SK-N-SH (cell line): Measurements from ENCODE around the gene CNTNAP2. TPM values are rescaled to one million over a fixed set of nuclear protein-coding genes. Genes with fewer than 3 reads are reported as not detected.

Source experiments
- CTCF ChIA-PET: fragments of 300-600, 350-600 bp; formaldehyde crosslinking; extraction: SDS; loops from one replicate; lab custom pipeline; 2021; lab: Yijun Ruan, JAX
- POLR2A ChIA-PET: fragments of 350-600 bp; sonication (Branson Sonifier 250); formaldehyde crosslinking; extraction: SDS; loops from one replicate; lab custom pipeline; 2020; ENCODE audit warnings: antibody characterized with exemption, inconsistent platforms; lab: Yijun Ruan, JAX
- DNase-seq: peaks from one replicate; pipeline ENCODE4 v3.0.0; 2012
- H2AFZ ChIP-seq: fragments of 200-600 bp; sonication (generic); 2 replicates; pipeline ENCODE4 v1.8.1; 2016; ENCODE audit warnings: antibody characterized with exemption, mild to moderate bottlenecking, low read depth
- H3F3A ChIP-seq: fragments of 200-600 bp; sonication (generic); replicated peaks from 2 replicates; pipeline ENCODE3; 2016; ENCODE audit warnings: antibody characterized with exemption, mild to moderate bottlenecking; ENCODE audit not compliant: insufficient read depth
- H3K27ac ChIP-seq, 2 experiments: fragments of 200-500 bp in 1 of 2; fragments of 200-600 bp in 1 of 2; sonication (Bioruptor generic) in 1 of 2; sonication (generic), shearing (Covaris generic) in 1 of 2; 2 replicates each; pipeline versions ENCODE4 v1.5.1 to v1.6.1; 2014 to 2016; ENCODE audit warnings: low read depth in 2 of 2, inconsistent platforms in 1 of 2, low read length in 1 of 2, mild to moderate bottlenecking in 1 of 2, mixed read lengths in 1 of 2
- H3K27me3 ChIP-seq: fragments of 200-600 bp; sonication (generic), shearing (Covaris generic); 2 replicates; pipeline ENCODE4 v1.6.1; 2016; ENCODE audit warnings: mixed run types; ENCODE audit not compliant: insufficient read depth
- H3K36me3 ChIP-seq, 2 experiments: fragments of 200-500 bp in 1 of 2; fragments of 200-600 bp in 1 of 2; sonication (Bioruptor generic) in 1 of 2; sonication (generic) in 1 of 2; replicated peaks in 1 of 2; 2 replicates each; pipeline versions ENCODE3 to v1.5.1; 2014 to 2016; ENCODE audit warnings: low read length in 1 of 2, mild to moderate bottlenecking in 1 of 2; ENCODE audit not compliant: insufficient read depth in 2 of 2, control insufficient read depth in 1 of 2
- H3K4me1 ChIP-seq, 2 experiments: fragments of 200-500 bp in 1 of 2; fragments of 200-600 bp in 1 of 2; sonication (Bioruptor generic) in 1 of 2; sonication (generic), shearing (Covaris generic) in 1 of 2; 2 replicates each; pipeline versions ENCODE4 v1.5.1 to v1.6.1; 2014 to 2016; ENCODE audit warnings: low read depth in 1 of 2, low read length in 1 of 2, mixed run types in 1 of 2; ENCODE audit not compliant: insufficient read depth in 2 of 2, control insufficient read depth in 1 of 2
- H3K4me2 ChIP-seq: fragments of 200-600 bp; sonication (generic), shearing (Covaris generic); 2 replicates; pipeline ENCODE4 v1.6.1; 2017; ENCODE audit warnings: mixed run types
- H3K4me3 ChIP-seq, 2 experiments: fragments of 200-500 bp in 1 of 2; fragments of 200-600 bp in 1 of 2; sonication (Bioruptor generic) in 1 of 2; sonication (generic), shearing (Covaris generic) in 1 of 2; 2 replicates each; pipeline versions ENCODE4 v1.5.1 to v1.8.1; 2014 to 2016; ENCODE audit warnings: low read depth in 2 of 2, inconsistent platforms in 1 of 2, low read length in 1 of 2, mild to moderate bottlenecking in 1 of 2, mixed read lengths in 1 of 2, moderate library complexity in 1 of 2
- H3K79me2 ChIP-seq: fragments of 200-600 bp; sonication (generic); 2 replicates; pipeline ENCODE4 v1.8.1; 2017; ENCODE audit warnings: mild to moderate bottlenecking; ENCODE audit not compliant: insufficient read depth
- H3K9ac ChIP-seq: fragments of 200-600 bp; sonication (generic); 2 replicates; pipeline ENCODE4 v1.6.1; 2017; ENCODE audit warnings: mixed run types
- H3K9me2 ChIP-seq: fragments of 200-600 bp; sonication (generic); 2 replicates; pipeline ENCODE4 v1.6.1; 2017; ENCODE audit warnings: mixed run types
- H3K9me3 ChIP-seq: fragments of 200-600 bp; sonication (generic); 2 replicates; pipeline ENCODE4 v1.6.1; 2017; ENCODE audit warnings: mixed run types, mild to moderate bottlenecking, moderate library complexity
- H4K20me1 ChIP-seq: fragments of 200-600 bp; sonication (generic); 2 replicates; pipeline ENCODE4 v1.6.1; 2017; ENCODE audit warnings: mild to moderate bottlenecking, mixed run types; ENCODE audit not compliant: insufficient read depth
- ELF1 ChIP-seq: IDR thresholded peaks from 2 replicates; pipeline ENCODE4 v1.4.0; 2012
- EP300 ChIP-seq, 2 experiments: IDR thresholded peaks; 2 replicates each; pipeline versions ENCODE4 v1.4.0 to v1.6.1; 2012; ENCODE audit warnings: borderline replicate concordance in 1 of 2, low read depth in 1 of 2, low read length in 1 of 2
- FOXJ3 ChIP-seq: sonication (generic); formaldehyde crosslinking; IDR thresholded peaks from 2 replicates; pipeline ENCODE4 v1.5.1; 2020; ENCODE audit warnings: mild to moderate bottlenecking, missing genetic modification reagents
- IRF3 ChIP-seq: fragments of 150-350 bp; IDR thresholded peaks from 2 replicates; pipeline ENCODE4 v1.6.1; 2016; ENCODE audit warnings: mild to moderate bottlenecking, low read depth, low read length
- JUND ChIP-seq: IDR thresholded peaks from 2 replicates; pipeline ENCODE4 v1.4.0; 2012
- MXI1 ChIP-seq: IDR thresholded peaks from 2 replicates; pipeline ENCODE4 v1.6.1; 2012; ENCODE audit warnings: mild to moderate bottlenecking, low read depth, low read length, improper control_type of control experiment
- NFIC ChIP-seq: IDR thresholded peaks from 2 replicates; pipeline ENCODE4 v1.4.0; 2012; ENCODE audit warnings: borderline replicate concordance
- RCOR1 ChIP-seq: fragments of 150-350 bp; IDR thresholded peaks from 2 replicates; pipeline ENCODE4 v1.6.1; 2017; ENCODE audit warnings: antibody characterized with exemption, low read length
- REST ChIP-seq: IDR thresholded peaks from 2 replicates; pipeline ENCODE4 v1.6.1; 2012; ENCODE audit warnings: mild to moderate bottlenecking, low read depth, low read length, moderate library complexity
- RFX5 ChIP-seq: IDR thresholded peaks from 2 replicates; pipeline ENCODE4 v1.6.1; 2012; ENCODE audit warnings: mild to moderate bottlenecking, improper control_type of control experiment, low read length
- SIN3A ChIP-seq: IDR thresholded peaks from 2 replicates; pipeline ENCODE4 v1.6.1; 2012; ENCODE audit warnings: low read depth, mild to moderate bottlenecking, low read length, moderate library complexity, borderline replicate concordance
- TAF1 ChIP-seq: IDR thresholded peaks from 2 replicates; pipeline ENCODE4 v1.6.1; 2012; ENCODE audit warnings: low read depth, mild to moderate bottlenecking, low read length, moderate library complexity, borderline replicate concordance
- TCF12 ChIP-seq: IDR thresholded peaks from 2 replicates; pipeline ENCODE4 v1.4.0; 2012
- USF1 ChIP-seq: IDR thresholded peaks from 2 replicates; pipeline ENCODE4 v1.4.0; 2012; ENCODE audit warnings: low read depth, borderline replicate concordance
- USF2 ChIP-seq: fragments of 150-350 bp; IDR thresholded peaks from 2 replicates; pipeline ENCODE4 v1.6.1; 2017; ENCODE audit warnings: antibody characterized with exemption, low read length, low read depth, borderline replicate concordance
- YY1 ChIP-seq: IDR thresholded peaks from 2 replicates; pipeline ENCODE4 v1.4.0; 2012; ENCODE audit warnings: low read depth, mild to moderate bottlenecking
- ZBTB33 ChIP-seq: IDR thresholded peaks from 2 replicates; pipeline ENCODE4 v1.4.0; 2012; ENCODE audit warnings: low read depth, borderline replicate concordance
- WGBS: methylation state at CpG from one replicate; pipeline ENCODE4 v1.1.6; 2017; ENCODE audit warnings: low lambda C conversion rate; 5-methylcytosine and 5-hydroxymethylcytosine counted together
- polyA plus RNA-seq, 3 experiments: library from polyadenylated mRNA; depleted of rRNA; stranded (reverse); fragments of >200 nt; gene quantifications; 2 replicates each; pipeline ENCODE4 v1.2.3, GENCODE V29; 2012

The CNTNAP2 gene
- polyA plus RNA-seq, 1 of the 3 experiments (the other 2 are of a cell fraction) = 3.4 TPM

- H3F3A ChIP-seq = no peaks in the 10 kb centered on the region
- no peak overlapping the region for H2AFZ ChIP-seq
- DNase-seq = no peak
- no peaks in the 10 kb centered on the region for H3K9me2 ChIP-seq
- POLR2A ChIA-PET = no interaction called here
- no peak overlapping the region for H3K9ac ChIP-seq
- H3K36me3 ChIP-seq = no peaks in the 10 kb centered on the region
- H3K4me3 ChIP-seq = no peak overlapping the region
- no peaks in the 10 kb centered on the region for H3K27me3 ChIP-seq
- H3K4me1 ChIP-seq = no peaks in the 10 kb centered on the region
- CTCF ChIA-PET = interaction anchor here (1.1 to 3.4 kb wide), 2 partner anchors 30 to 53 kb away, joined by 4 to 13 read pairs; no protein-coding TSS in a partner anchor
- H4K20me1 ChIP-seq = no peaks in the 10 kb centered on the region
- TF ChIP-seq ELF1 (no peak), JUND (no peak), RCOR1 (no peak), TAF1 (no peak), EP300 (IDR thresholded peaks at IDR 0.05; ENCODE audit: borderline replicate concordance in 1 of 2, low read depth in 1 of 2, low read length in 1 of 2) (no peak), YY1 (no peak)
- no peak overlapping the region for H3K4me2 ChIP-seq
- H3K27ac ChIP-seq = no peak overlapping the region
- no peaks in the 10 kb centered on the region for H3K9me3 ChIP-seq
- H3K79me2 ChIP-seq = no peaks in the 10 kb centered on the region
Measured at GRCh38 chr7:148211740-148212151, 2095.1 kb downstream of the CNTNAP2 start.

- Histone ChIP-seq H3K9me3 (no peaks in the 10 kb centered on the region), H3K36me3 (no peaks in the 10 kb centered on the region), H3K79me2 (no peaks in the 10 kb centered on the region), H3K9me2 (no peaks in the 10 kb centered on the region), H3K4me2 (no peak overlapping the region), H2AFZ (no peak overlapping the region), H3K4me3 (no peak overlapping the region), H3F3A (no peaks in the 10 kb centered on the region), H3K4me1 (no peaks in the 10 kb centered on the region), H3K9ac (no peak overlapping the region), H3K27ac (no peak overlapping the region), H4K20me1 (no peaks in the 10 kb centered on the region), H3K27me3 (no peaks in the 10 kb centered on the region)
- ChIA-PET CTCF (interaction anchor here (0.9 to 1.7 kb wide), 2 partner anchors 20 to 29 kb away, joined by 3 to 8 read pairs; no protein-coding TSS in a partner anchor), POLR2A (interaction anchor here (0.5 kb wide), 1 partner anchor 1889 kb away, joined by 3 read pairs; no protein-coding TSS in a partner anchor)
- no peak for DNase-seq
- TF ChIP-seq SIN3A (no peak), NFIC (no peak), JUND (no peak), REST (no peak), USF2 (no peak), MXI1 (no peak), RFX5 (no peak), USF1 (no peak), IRF3 (no peak), FOXJ3 (CRISPR knock-in tag) (no peak), ZBTB33 (no peak), TCF12 (no peak)
- 55% methylated on average over 3 of the region's 3 CpGs for WGBS
Measured at GRCh38 chr7:148212731-148213130, 2096.1 kb downstream of the CNTNAP2 start.
